Stimulated activated CD8-positive, alpha-beta memory T cell treated with anti-CD3 and anti-CD28 coated beads, Interleukin-15, amount 100 ng/mL, for 4 hours (primary cell): ENCODE measurements around the gene REV3L.
"Not testable (repeated sequence)": the region's sequence is repeated elsewhere in the genome, so short reads cannot be mapped to it uniquely, and the experiment has no call there.

Experiments used
- DNase-seq, 2 donors: peaks; one replicate each; pipeline ENCODE4 v3.0.0-alpha.2; 2020; ENCODE audit warnings: low read depth in 2 of 2

Gene REV3L, protein sequence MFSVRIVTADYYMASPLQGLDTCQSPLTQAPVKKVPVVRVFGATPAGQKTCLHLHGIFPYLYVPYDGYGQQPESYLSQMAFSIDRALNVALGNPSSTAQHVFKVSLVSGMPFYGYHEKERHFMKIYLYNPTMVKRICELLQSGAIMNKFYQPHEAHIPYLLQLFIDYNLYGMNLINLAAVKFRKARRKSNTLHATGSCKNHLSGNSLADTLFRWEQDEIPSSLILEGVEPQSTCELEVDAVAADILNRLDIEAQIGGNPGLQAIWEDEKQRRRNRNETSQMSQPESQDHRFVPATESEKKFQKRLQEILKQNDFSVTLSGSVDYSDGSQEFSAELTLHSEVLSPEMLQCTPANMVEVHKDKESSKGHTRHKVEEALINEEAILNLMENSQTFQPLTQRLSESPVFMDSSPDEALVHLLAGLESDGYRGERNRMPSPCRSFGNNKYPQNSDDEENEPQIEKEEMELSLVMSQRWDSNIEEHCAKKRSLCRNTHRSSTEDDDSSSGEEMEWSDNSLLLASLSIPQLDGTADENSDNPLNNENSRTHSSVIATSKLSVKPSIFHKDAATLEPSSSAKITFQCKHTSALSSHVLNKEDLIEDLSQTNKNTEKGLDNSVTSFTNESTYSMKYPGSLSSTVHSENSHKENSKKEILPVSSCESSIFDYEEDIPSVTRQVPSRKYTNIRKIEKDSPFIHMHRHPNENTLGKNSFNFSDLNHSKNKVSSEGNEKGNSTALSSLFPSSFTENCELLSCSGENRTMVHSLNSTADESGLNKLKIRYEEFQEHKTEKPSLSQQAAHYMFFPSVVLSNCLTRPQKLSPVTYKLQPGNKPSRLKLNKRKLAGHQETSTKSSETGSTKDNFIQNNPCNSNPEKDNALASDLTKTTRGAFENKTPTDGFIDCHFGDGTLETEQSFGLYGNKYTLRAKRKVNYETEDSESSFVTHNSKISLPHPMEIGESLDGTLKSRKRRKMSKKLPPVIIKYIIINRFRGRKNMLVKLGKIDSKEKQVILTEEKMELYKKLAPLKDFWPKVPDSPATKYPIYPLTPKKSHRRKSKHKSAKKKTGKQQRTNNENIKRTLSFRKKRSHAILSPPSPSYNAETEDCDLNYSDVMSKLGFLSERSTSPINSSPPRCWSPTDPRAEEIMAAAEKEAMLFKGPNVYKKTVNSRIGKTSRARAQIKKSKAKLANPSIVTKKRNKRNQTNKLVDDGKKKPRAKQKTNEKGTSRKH (N-terminal part only)

DNA sequence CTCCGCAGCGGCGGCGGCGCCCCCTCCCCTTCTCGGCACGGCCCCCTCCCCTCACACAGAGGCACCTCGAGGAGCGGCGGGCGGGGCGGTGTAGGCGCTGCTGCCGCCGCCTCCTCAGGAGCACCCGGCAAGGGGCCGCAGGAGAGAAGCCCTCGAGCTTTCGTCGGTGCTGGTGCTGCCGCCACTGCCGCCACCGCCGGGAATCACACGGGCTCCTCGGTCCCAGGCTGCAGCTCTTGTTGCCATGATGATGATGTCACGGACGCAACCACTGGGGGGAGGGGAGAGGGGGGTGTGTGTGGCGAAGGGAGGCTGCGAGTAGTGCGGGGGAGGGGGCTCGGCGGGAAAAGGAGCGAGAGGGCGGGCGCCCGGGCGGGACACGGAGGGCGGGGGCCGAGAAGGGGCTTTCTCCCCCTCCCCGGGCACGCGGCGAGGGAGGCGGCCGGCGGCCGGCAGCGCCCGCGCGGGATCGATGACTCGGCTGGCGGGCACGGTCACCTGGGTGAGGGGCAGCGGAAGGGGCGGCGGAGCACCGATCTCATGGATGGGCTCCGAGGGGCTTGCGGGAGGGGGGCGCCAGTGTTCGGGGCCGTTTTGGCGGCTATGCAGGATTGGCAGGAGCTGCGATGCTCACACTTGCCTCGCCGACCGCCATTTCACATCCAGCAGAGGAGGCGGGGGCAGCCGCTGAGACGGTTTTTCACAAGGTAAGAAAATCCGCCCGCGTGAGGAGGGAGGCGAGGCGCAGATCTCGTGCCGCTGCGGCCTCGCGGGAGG is at the start of gene REV3L:
Gene REV3L, minus strand, starts transcription at position 260 of the 777 bp plus-strand sequence. CDS start 330 bp downstream, outside the sequence.
- DNase-seq, result peak; percentile 80 to 85

DNA sequence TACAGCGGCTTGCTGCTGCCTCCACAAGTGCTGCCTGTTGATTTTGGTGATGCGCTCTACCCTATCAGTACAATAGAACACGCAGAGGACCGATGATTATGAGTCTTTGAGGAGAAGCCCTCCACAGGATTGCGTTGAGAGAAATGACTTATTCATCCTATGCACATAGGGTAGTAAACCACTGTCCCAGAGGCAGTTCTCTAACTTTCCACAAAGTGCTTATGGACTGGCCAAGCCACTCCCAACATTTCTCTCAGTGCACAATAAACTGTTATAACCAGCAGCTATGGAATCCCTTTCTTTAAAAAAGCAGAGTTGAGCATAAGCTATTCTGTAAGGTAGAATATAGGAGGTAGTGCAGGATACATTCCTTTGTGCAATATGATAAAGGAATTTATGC is 48.2 kb upstream of the REV3L start:
- no peak for DNase-seq

DNA sequence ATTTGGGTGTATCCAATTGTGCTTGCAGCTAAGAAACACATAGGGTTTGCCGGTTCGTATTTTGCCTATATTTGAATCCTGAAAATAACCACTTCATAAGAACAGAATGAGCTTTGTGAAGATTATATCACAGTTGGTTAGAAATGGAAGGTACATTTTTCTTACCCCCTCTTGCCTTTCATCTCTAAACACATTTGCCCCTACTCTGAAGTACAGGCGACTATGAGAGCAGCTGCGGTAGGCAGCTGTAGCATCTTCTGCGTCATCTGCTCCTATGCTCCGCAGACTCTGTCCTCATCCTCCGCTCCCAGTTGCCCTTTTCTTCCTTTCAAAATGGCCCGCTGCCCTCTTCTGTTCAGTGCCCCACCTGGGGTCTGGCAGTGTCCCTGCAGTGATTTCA is 47.6 kb upstream of the REV3L start:
- no peak for DNase-seq

DNA sequence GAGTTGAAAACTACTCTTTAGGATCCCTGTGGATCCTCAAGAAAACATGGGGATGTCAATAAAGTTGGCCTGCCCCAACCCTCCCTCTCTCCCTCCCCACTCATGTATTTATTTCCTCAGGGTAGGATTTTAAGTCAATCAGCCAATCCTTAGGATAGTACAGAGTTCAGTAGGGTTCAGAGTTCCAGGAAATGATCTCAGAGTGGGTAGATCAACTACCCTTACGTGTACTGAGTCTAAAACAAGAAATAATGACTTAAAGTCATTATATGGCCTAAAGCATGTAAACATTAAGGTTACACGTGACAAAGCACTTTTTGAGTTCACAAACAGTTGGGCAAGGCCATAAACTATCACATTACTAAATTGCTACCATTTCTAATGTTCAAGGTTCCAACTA is 47.2 kb upstream of the REV3L start:
- DNase-seq, result no peak

DNA sequence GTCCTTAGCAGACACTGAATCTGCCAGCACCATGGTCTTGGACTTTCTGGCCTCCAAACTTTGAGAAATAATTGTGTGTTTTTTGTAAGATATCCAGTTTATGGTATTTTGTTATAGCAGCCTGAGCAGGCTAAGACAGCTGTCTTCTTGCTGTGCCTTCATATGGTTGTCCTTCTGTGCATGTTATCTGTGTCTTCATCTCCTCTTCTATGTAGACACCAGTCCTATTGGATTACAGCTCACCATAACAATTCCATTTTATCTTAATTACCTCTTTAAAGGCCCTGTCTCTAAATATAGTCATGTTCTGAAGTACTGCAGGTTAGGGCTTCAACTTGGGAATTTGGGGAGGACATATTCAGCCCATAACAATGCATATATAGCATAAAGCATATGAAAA is 44.3 kb upstream of the REV3L start:
- no peak for DNase-seq

DNA sequence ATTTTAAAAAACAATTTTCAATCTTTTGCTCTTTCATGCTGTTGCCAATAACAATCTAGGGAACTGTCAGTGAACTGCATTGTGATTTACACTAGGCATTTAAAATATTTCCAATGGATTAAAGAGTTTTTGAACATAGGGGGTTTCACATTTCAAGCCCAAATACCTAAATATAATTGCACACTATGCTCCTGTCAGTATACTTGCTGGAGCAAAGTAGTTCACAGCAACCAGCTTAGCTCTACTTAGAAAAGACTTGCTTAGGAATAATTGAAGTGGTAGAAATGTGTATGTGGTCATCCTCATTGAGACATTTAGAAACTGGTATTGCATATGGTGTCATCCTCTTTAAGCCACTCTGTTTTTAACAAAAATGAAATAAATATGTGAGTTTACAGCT is 41.7 kb upstream of the REV3L start:
- no peak for DNase-seq

DNA sequence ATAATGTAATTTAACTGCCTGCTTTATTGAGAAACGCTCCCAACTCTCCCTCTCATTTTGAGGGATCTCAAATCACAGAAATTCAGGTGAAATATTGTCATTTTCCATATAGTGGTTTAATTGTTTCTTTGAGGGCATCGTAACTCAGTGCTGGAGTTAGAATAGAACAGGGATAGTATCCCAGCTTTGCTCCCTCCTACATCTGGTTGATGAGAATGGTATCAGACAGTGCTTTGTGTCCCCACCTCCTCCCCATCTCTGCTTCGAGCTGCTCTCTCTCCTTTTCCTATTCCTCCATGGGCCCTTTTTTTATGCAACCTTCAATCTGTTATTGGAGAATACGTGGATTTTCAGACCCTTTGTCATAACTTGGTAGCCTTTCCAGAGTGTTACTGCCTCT is 41.2 kb upstream of the REV3L start:
- no peak for DNase-seq

DNA sequence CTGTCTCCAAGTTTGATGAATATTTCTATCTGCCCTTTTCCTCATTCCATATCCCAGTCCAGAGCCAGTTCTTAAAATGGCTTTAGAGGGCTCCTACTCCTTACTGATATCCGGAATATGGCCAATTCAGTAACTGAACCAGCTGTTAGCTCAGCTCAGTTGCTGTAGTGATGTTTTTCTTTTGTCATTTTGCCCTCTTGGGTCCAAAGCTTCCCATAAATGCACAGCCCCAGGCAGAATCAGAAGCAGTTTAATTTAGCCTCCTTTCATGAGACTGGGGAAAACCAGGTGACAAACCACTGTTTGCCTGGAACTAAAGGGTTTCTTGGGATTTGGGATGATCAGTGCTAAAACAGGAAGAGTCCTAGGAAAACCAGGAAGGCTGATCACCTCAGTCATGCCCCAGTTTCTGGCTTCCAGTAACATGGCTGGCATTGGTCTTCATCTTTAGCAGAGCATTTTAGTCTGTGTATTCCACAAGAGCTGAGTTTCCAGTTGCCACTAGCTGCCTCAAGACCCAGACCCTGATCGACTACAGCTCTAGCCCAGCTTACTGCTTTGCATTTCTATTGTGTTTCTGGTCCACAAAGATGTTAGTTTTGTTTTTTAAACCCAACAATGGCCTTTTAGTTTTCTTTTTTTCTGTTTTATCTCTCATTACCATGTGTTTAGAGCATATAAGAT is 40.6 kb upstream of the REV3L start:
- DNase-seq, result no peak

DNA sequence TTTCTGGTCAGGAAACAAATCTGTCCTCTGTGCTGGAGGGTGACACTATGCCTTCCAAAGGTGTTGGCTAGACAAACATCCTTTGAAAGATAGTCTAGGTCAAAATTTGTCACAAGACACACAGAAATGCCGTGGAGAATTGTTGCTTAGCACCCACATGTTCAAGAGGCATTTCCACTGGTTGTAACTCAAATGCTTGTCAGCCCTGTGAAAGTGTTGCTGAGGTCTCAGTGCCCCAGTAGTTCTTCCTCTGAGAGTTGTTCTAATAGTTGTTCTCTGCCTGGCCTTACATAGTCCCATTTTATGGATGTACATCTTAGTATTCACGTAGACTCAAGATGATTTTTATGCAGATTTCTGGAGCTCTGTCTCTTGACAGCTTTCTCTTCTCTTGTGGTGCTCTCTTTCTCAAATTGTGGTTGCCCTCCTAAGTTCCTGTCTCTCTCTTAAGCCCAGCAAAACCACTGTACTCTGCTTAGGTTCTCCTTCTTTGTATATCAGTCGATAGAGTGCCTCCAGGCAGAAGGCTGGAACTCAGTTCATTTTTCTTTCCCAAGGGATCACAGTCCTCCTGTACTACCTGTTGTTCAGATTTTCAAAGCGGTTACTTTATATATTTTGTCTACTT is 39.5 kb upstream of the REV3L start:
- no peak for DNase-seq

DNA sequence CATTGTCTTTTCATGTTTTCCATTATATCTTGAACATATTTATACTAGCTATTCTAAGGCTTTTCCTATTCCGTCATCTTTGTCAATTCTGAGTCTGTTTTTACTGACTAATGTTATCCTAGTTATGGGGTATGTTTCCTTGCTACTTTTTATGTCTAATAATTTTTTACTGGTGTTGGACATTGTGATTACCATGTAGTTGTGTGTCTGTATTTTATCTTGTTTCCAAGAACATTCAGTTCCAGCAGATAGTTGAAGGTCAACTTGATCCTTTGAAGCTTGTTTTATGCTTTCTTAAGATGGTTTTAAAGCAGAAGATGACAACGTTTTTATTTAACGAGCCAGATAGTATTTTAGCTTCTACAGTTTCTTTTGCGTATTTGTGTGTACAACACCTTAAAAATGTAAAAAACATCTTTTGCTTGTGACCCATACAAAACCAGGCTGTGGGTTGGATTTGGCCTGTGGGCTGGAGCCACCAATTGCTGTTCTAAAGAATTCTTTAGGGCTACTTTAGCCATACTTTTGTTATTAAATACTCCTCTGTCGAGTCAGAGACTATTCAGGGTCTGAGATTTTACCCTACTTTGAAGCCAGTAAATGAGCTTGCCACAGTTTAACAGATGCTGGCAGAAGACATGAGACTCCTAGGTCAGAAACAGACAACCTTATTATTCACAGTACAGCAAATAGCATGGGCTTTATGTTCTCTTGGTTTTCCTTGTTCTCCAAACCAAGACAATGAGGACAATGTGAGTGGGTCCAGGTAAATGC is 38.7 kb upstream of the REV3L start:
- DNase-seq, result no peak

DNA sequence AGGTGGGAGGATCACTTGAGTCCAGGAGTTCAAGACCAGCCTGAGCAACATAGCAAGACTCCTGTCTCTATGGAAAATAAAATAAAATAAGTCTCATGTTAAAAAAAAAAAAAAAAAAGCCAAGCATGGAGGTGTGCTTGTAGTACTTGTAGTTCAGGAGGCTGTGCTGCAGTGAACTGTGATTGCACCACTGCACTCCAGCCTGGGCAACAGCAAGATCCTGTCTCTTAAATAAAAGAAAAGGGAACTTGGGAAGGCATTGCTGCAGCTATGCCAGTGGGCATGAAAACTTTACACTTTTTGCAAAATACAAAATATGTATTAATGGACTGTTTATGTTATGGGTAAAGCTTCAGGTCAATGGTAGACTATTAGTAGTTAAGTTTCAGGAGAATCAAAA is 37.5 kb upstream of the REV3L start:
- DNase-seq, result no peak

DNA sequence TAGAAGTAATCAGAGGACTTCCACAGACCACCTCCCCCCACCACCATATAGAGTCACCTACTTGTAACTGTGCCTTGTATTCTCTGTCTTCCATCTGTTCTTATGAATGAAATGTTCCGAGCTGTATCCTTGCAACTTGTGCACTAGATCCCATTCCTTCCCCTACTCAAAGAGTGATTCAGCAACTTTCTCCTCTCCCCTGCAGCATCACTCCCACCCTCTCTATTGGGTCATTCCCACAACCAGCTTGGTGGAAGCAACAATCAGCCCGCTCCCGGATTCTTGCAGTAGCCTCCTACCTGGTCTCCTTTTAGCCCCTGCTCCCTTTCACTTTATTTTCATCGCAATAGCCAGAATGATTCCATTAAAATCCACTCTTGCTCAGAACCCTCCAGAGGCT is 34.9 kb upstream of the REV3L start:
- no peak for DNase-seq

DNA sequence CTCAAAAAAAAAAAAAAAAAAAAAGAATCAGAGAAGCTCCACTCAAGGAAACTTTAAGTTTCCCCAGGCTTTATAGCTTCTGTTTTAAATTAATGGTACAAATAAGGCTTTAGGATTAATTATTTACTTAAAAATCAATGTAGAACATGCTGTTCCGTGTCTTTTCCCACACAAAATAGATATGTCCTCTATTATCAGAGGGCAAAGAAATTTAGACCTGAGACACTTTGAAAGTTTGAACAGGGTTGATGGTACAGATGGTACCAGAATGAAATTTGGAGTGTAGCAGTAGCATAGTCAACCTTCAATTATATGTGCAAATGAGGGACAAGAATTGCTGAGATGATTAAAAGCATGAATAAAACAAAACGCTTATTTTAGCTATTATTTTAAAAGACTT is 32.2 kb upstream of the REV3L start:
- DNase-seq, result no peak

DNA sequence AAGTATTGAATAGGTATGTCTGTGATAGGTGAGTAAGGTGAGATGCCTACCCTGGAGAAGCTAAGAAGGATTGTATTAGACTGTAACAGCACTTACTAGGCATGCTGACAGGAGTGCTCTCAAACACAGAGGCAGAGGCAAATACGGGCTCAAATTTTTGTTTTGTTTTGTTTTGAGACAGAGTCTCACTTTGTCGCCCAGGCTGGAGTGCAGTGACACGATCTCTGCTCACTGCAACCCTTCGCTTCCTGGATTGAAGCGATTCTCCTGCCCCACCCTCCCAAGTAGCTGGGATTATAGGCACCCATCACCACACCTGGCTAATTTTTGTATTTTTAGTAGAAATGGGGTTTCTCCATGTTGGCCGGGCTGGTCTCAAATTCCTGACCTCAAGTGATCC is 31.5 kb upstream of the REV3L start:
- DNase-seq, result not testable (repeated sequence)

DNA sequence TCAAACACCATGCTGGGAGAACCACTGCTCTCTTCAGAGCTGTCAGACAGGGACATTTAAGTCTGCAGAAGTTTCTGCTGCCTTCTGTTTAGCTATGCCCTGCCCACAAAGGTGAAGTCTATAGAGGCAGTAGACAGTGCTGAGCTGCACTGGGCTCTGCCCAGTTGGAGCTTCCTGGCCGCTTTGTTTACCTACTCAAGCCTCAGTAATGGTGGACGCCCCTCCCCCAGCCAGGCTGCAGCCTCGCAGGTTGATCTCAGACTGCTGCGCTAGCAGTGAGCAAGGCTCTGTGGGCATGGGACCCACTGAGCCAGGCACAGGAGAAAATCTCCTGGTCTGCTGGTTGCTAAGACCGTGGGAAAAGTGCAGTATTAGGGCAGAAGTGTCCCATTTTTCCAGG is 24.2 kb upstream of the REV3L start:
- not testable (repeated sequence) for DNase-seq

DNA sequence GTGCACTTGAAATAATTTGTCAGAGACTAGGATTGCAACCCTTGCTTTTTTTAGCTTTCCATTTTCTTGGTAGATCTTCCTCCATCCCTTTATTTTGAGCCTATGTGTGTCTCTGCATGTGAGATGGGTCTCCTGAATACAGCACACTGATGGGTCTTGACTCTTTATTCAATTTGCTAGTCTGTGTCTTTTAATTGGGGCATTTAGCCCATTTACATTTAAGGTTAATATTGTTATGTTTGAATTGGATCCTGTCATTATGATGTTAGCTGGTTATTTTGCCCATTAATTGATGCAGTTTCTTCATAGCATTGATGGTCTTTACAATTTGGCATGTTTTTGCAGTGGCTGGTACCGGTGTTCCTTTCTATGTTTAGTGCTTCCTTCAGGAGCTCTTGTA is 22.5 kb upstream of the REV3L start:
- DNase-seq, result not testable (repeated sequence)

DNA sequence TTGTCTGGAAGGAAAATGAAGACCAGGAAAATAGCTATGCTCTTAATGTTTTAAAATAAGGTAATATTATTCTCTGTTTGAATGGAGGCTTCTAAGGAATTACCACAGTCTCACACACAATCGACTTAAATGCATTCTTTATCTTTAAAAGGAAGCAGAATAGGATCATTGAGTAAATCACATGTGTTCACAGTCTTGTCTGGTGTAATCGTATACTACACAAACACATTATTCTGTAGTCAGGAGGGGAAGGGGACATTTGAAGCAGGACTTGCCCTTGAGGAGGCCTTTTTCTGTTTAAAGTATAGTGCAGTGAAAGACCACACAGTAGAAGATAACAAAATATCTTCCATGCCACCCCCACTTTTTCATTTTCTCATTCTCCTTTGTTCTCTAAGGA is 20.6 kb upstream of the REV3L start:
- no peak for DNase-seq

DNA sequence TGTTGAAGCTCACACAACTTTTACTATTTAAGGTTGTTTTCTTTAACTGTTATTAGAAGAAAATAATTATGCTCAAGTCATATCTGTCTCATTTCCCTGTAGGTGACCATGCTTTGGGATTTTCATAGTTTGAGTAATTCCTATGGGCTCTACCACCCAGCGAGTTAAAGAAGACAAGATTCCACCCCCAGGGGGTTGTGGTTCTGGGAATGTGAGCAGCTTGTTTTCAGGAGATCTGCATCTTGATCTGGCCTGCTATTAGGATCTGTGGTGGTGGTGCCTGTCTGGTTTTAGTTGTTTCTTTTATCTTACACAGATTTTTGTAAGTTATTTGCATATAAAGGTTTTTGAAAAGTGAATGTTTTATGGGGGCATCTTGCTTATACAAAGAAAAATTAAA is 20.2 kb upstream of the REV3L start:
- no peak for DNase-seq

DNA sequence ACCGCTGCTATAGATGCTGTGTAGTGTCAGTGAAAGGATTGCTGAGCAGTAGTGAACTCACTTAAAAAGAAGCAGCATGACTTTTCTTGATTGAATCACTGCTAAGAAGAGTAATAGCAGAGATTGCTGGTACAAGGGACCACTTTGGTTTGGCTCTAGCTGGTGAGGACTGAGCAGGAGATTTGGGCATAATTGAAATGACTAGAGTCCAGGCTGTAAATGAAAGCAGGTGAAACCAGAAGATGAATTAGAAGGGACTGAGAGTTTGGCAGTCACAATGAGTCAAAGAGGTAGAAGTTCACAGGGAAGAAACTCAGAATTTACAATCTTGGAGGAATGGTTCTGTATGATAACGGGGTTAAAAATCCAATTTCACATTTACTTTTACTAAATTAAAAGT is 19.1 kb upstream of the REV3L start:
- no peak for DNase-seq
